ENCODE results near the gene DISP3.

DISP3 gene

GRCh38 chr1:11482701-11483479 lies 3.9 kb downstream of the DISP3 start:
- TF ChIP-seq MYC (IDR thresholded peaks at IDR 0.05; ENCODE audit: low read depth, low read length) (no peak), POLR2A (IDR thresholded peaks at IDR 0.05; ENCODE audit: extremely low read depth, insufficient read length) (no peak)
- TF ChIP-seq, protein P1, sequence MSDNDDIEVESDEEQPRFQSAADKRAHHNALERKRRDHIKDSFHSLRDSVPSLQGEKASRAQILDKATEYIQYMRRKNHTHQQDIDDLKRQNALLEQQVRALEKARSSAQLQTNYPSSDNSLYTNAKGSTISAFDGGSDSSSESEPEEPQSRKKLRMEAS (IDR thresholded peaks at IDR 0.05; ENCODE audit: low read depth, low read length), result no peak
- TF ChIP-seq, protein P2, sequence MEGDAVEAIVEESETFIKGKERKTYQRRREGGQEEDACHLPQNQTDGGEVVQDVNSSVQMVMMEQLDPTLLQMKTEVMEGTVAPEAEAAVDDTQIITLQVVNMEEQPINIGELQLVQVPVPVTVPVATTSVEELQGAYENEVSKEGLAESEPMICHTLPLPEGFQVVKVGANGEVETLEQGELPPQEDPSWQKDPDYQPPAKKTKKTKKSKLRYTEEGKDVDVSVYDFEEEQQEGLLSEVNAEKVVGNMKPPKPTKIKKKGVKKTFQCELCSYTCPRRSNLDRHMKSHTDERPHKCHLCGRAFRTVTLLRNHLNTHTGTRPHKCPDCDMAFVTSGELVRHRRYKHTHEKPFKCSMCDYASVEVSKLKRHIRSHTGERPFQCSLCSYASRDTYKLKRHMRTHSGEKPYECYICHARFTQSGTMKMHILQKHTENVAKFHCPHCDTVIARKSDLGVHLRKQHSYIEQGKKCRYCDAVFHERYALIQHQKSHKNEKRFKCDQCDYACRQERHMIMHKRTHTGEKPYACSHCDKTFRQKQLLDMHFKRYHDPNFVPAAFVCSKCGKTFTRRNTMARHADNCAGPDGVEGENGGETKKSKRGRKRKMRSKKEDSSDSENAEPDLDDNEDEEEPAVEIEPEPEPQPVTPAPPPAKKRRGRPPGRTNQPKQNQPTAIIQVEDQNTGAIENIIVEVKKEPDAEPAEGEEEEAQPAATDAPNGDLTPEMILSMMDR (IDR thresholded peaks at IDR 0.05; ENCODE audit: low read depth, low read length), result no peak
- no peak overlapping the region for H3K4me3 ChIP-seq (ENCODE audit: low read depth, low read length)
- no peak for DNase-seq (ENCODE audit: low read depth)

- H3K4me3 ChIP-seq (ENCODE audit: low read depth, low read length), result no peak overlapping the region
- DNase-seq (ENCODE audit: low read depth), result no peak
- TF ChIP-seq, protein P2 (IDR thresholded peaks at IDR 0.05; ENCODE audit: low read depth, low read length), result no peak
- TF ChIP-seq POLR2A (IDR thresholded peaks at IDR 0.05; ENCODE audit: extremely low read depth, insufficient read length) (no peak), MYC (IDR thresholded peaks at IDR 0.05; ENCODE audit: low read depth, low read length) (no peak)
- TF ChIP-seq, protein P1 (IDR thresholded peaks at IDR 0.05; ENCODE audit: low read depth, low read length), result no peak
These were observed 4.8 kb downstream of the DISP3 start for GRCh38 chr1:11483581-11484320.

DNA sequence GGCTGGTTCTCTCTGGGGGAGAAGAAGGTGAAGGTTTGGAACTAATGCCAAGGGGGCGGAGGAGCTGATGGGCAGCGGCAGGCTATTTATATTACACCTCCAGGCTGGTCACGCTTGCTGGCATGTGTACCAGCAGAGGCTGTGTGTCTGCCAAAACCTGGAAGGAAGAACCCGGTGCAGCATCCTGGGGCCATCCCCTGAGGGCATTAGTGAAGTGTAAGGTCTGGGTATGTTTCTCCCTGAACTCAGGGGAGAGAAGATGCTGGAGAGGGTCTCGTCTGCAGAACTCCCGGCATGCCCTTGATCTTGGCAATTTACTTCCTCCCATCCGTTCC lies 5.3 kb downstream of the DISP3 start:
- TF ChIP-seq POLR2A (IDR thresholded peaks at IDR 0.05; ENCODE audit: extremely low read depth, insufficient read length), result no peak
- TF ChIP-seq, protein P1 (IDR thresholded peaks at IDR 0.05; ENCODE audit: low read depth, low read length), result no peak
- no peak overlapping the region for H3K4me3 ChIP-seq (ENCODE audit: low read depth, low read length)
- no peak for DNase-seq (ENCODE audit: low read depth)

DNA sequence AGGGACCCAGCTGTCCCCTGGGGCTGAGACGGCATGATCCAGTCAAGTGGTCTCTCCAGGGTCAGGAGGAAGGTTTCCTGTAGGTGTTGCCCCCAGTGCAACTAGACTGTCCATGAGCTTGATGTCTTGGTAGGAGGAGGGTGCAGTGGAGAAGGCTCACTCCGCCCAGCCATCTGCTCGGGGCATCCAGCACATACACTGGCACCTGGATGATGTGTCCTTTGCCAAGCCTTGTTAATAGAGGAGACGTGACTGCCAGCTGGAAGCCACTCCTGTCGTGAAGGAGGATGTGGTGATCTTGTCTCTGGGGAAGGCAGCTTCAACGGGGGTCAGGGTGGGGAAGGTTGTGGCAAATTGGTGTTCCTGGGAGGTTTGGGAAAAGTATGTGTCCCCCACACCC lies 6.2 kb downstream of the DISP3 start:
- DNase-seq (ENCODE audit: low read depth), result no peak
- TF ChIP-seq POLR2A (IDR thresholded peaks at IDR 0.05; ENCODE audit: extremely low read depth, insufficient read length) (no peak), MYC (IDR thresholded peaks at IDR 0.05; ENCODE audit: low read depth, low read length) (no peak)
- TF ChIP-seq, protein P2 (IDR thresholded peaks at IDR 0.05; ENCODE audit: low read depth, low read length), result no peak
- TF ChIP-seq, protein P1 (IDR thresholded peaks at IDR 0.05; ENCODE audit: low read depth, low read length), result no peak
- H3K4me3 ChIP-seq (ENCODE audit: low read depth, low read length), result no peak overlapping the region

- TF ChIP-seq POLR2A (IDR thresholded peaks at IDR 0.05; ENCODE audit: extremely low read depth, insufficient read length), result no peak
- TF ChIP-seq, protein P2 (IDR thresholded peaks at IDR 0.05; ENCODE audit: low read depth, low read length), result no peak
- TF ChIP-seq, protein P1 (IDR thresholded peaks at IDR 0.05; ENCODE audit: low read depth, low read length), result no peak
- TF ChIP-seq MYC (IDR thresholded peaks at IDR 0.05; ENCODE audit: low read depth, low read length), result no peak
- DNase-seq (ENCODE audit: low read depth), result no peak
- no peak overlapping the region for H3K4me3 ChIP-seq (ENCODE audit: low read depth, low read length)
These were observed 7.5 kb downstream of the DISP3 start for GRCh38 chr1:11486231-11487009.

Data from NB4 (cell line).